Astrocyte (in vitro differentiated cells and primary cell): ENCODE results near the gene PLEKHA1.

Experiments used
- CTCF ChIP-seq: IDR thresholded peaks from 2 replicates; pipeline ENCODE4 v1.5.1; 2011; ENCODE audit warnings: low read depth, mild to moderate bottlenecking, inconsistent platforms, low read length, moderate library complexity; ENCODE audit not compliant: insufficient read depth
- EZH2 ChIP-seq: IDR thresholded peaks from 2 replicates; pipeline ENCODE4 v1.6.1; 2012; ENCODE audit warnings: mild to moderate bottlenecking, low read length, inconsistent platforms; ENCODE audit not compliant: insufficient read depth

DNA sequence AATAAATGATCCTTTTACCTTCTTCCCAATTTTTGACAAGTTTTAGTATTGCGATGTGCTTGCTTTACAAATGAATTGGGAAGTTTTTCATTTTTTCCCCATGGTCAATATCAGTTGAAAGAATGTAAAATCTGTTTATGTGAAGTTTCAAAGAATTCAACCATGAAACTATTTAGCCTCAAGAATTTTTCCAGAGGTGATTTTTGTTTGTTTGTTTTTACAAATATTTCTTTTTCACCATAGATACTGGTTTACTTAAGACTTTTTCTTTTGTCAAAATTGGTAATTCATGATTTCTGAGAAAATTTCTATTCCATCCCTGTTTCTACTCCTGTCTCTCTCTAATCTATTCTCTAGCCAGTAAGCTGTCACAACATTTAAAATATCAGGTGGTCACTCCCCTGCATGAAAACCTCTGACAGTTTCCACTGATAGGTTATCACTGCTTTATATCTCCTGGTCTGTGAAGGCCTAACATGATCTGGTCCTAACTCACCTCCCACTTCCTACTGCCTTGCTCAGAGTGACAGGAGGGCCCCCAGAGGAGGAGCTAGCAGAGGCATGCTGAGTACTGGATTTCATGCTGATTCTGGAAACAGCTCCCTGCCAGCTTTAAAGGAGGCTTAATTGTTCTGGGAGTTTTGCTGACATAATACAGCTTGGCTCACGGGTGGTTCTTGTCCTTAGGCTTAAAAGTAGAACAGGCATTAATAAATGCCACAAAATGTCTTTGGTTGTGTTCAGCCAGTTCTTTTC, 72.3 kb downstream of the PLEKHA1 start:
- TF ChIP-seq CTCF (no peak), EZH2 (no peak)
